GM18873 (cell line): ENCODE results near the gene PCSK4.
"Not testable (repeated sequence)": the region's sequence is repeated elsewhere in the genome, so short reads cannot be mapped to it uniquely, and the experiment has no call there.

Experiments
- ATAC-seq: cut with Tn5 transposase; IDR thresholded peaks from one replicate; pipeline ENCODE4 v1.9.1; 2021; ENCODE audit warnings: mild to moderate bottlenecking, moderate library complexity, moderate number of reproducible peaks; ENCODE audit not compliant: unreplicated experiment, low FRiP score

The PCSK4 gene

GRCh38 chr19:1505991-1506881 is 16.1 kb upstream of the PCSK4 start:
- ATAC-seq: no peak

GRCh38 chr19:1505012-1505411 is 14.9 kb upstream of the PCSK4 start:
- ATAC-seq: no peak

- ATAC-seq: no peak
Observed at GRCh38 chr19:1503925-1504773, 14.0 kb upstream of the PCSK4 start.

- ATAC-seq: no peak
Observed at GRCh38 chr19:1503089-1503924, 13.2 kb upstream of the PCSK4 start.

- ATAC-seq: no peak
Observed at GRCh38 chr19:1502433-1503088, 12.4 kb upstream of the PCSK4 start.

GRCh38 chr19:1501200-1501595 is 11.0 kb upstream of the PCSK4 start:
- no peak for ATAC-seq

GRCh38 chr19:1499231-1499630 is 9.1 kb upstream of the PCSK4 start:
- ATAC-seq: not testable (repeated sequence)

- ATAC-seq: no peak
Observed at GRCh38 chr19:1497578-1498235, 7.6 kb upstream of the PCSK4 start.

GRCh38 chr19:1496714-1497577 is 6.8 kb upstream of the PCSK4 start:
- no peak for ATAC-seq

- ATAC-seq: no peak
Observed at GRCh38 chr19:1495799-1496713, 5.9 kb upstream of the PCSK4 start.

GRCh38 chr19:1495051-1495798 is 5.1 kb upstream of the PCSK4 start:
- no peak for ATAC-seq

- ATAC-seq: no peak
Observed at GRCh38 chr19:1494115-1494815, 4.1 kb upstream of the PCSK4 start.

GRCh38 chr19:1492474-1493006 is 2.4 kb upstream of the PCSK4 start:
- no peak for ATAC-seq

GRCh38 chr19:1491849-1492170 is 1.7 kb upstream of the PCSK4 start:
- ATAC-seq: no peak

GRCh38 chr19:1491114-1491848 is 1.1 kb upstream of the PCSK4 start, which contains the start of gene REEP6:
REEP6 (plus strand) TSS chr19:1491181; CDS start chr19:1491270, 89 bp downstream.
- no peak for ATAC-seq
